Endodermal cell (in vitro differentiated cells): ENCODE measurements around the gene MYLK3. TPM values are rescaled to one million over a fixed set of nuclear protein-coding genes. Genes with fewer than 3 reads are reported as not detected.

Source experiments
- DNase-seq: peaks from one replicate; pipeline ENCODE4 v3.0.0-alpha.2; 2017
- H3K27ac ChIP-seq: 2 replicates; pipeline ENCODE4 v1.5.1; 2013; ENCODE audit warnings: mild to moderate bottlenecking, low read depth, low read length, moderate library complexity
- H3K27me3 ChIP-seq: 2 replicates; pipeline ENCODE4 v1.6.1; 2013; ENCODE audit warnings: mild to moderate bottlenecking, low read length, moderate library complexity; ENCODE audit not compliant: insufficient read depth, control insufficient read depth, poor library complexity, severe bottlenecking
- H3K36me3 ChIP-seq: 2 replicates; pipeline ENCODE4 v1.7.0; 2013; ENCODE audit warnings: mild to moderate bottlenecking, low read length, moderate library complexity; ENCODE audit not compliant: control insufficient read depth, insufficient read depth
- H3K4me1 ChIP-seq: one replicate; pipeline ENCODE4 v1.7.0; 2013; ENCODE audit warnings: low read length; ENCODE audit not compliant: control insufficient read depth, insufficient read depth
- H3K4me3 ChIP-seq: 2 replicates; pipeline ENCODE4 v1.5.1; 2013; ENCODE audit warnings: mild to moderate bottlenecking, low read length, moderate library complexity
- H3K9ac ChIP-seq: 2 replicates; pipeline ENCODE4 v1.6.1; 2013; ENCODE audit warnings: mild to moderate bottlenecking, low read length, moderate library complexity; ENCODE audit not compliant: poor library complexity, severe bottlenecking; ENCODE audit errors: extremely low read depth
- H3K9me3 ChIP-seq: 2 replicates; pipeline ENCODE4 v1.6.1; 2013; ENCODE audit warnings: mild to moderate bottlenecking, low read length, moderate library complexity; ENCODE audit not compliant: control insufficient read depth
- H3K27ac Mint-ChIP-seq: 2 replicates; pipeline ENCODE4 v1.8.0; 2020; ENCODE audit warnings: mixed read lengths
- H3K27me3 Mint-ChIP-seq: 2 replicates; pipeline ENCODE4 v1.8.0; 2021; ENCODE audit warnings: mild to moderate bottlenecking, mixed read lengths; ENCODE audit not compliant: insufficient read depth
- H3K36me3 Mint-ChIP-seq: 2 replicates; pipeline ENCODE4 v1.8.0; 2020; ENCODE audit warnings: low read depth, mixed read lengths
- H3K4me1 Mint-ChIP-seq: 2 replicates; pipeline ENCODE4 v1.8.0; 2020; ENCODE audit warnings: mixed read lengths
- H3K4me3 Mint-ChIP-seq: 2 replicates; pipeline ENCODE4 v1.8.0; 2020; ENCODE audit warnings: mild to moderate bottlenecking, moderate library complexity, mixed read lengths
- H3K9me3 Mint-ChIP-seq: 2 replicates; pipeline ENCODE4 v1.8.0; 2020; ENCODE audit warnings: mild to moderate bottlenecking, mixed read lengths
- CTCF ChIP-seq: fragments of 200-600 bp; sonication (generic); conservative IDR thresholded peaks from 2 replicates; pipeline ENCODE4 v1.5.0; 2021; ENCODE audit warnings: antibody characterized with exemption, mild to moderate bottlenecking
- WGBS, 2 experiments: methylation state at CpG; one replicate each; pipeline versions ENCODE4 v1.1.5 to v1.1.7; 2013; ENCODE audit warnings: missing lambda C conversion rate in 2 of 2, mixed read lengths in 1 of 2; ENCODE audit not compliant: insufficient coverage in 1 of 2, insufficient read length in 1 of 2; 5-methylcytosine and 5-hydroxymethylcytosine counted together
- total RNA-seq, 2 donors: library from RNA; stranded (reverse); fragmentation: NEBNext Ultra II Directional in 1 of 2; extraction: Animal tissue kit (Norgen Biotek cat#: 25700) in 1 of 2; gene quantifications; 2 replicates in 1 of 2; 3 replicates in 1 of 2; pipeline ENCODE4 v1.2.1, GENCODE V29; 2021

The MYLK3 gene
- total RNA-seq, 2 donors from 2014 or later: 2.3 to 4.0 TPM

GRCh38 chr16:46693598-46693997 lies 54.5 kb downstream of the MYLK3 start:
- Histone ChIP-seq H3K9me3 (no peaks in the 10 kb centered on the region), H3K4me3 (no peak overlapping the region), H3K27me3 (no peaks in the 10 kb centered on the region), H3K4me1 (peaks cover 10% of the 10 kb centered on the region), H3K9ac (no peak overlapping the region), H3K27ac (no peak overlapping the region), H3K36me3 (peaks cover 67% of the 10 kb centered on the region)
- Mint-ChIP-seq H3K4me1 (peaks cover 8% of the 10 kb centered on the region), H3K27ac (peak overlapping the region; percentile 14), H3K36me3 (peaks cover 63% of the 10 kb centered on the region), H3K27me3 (no peaks in the 10 kb centered on the region), H3K4me3 (no peak overlapping the region), H3K9me3 (no peaks in the 10 kb centered on the region)
- no peak for DNase-seq
- 100% methylated on average over 1 of the region's 2 CpGs; no CpG with 5 or more reads in 1 of the 2 experiments for WGBS, 2 experiments
- TF ChIP-seq CTCF: no peak

GRCh38 chr16:46691726-46692125 lies 56.4 kb downstream of the MYLK3 start:
- peaks cover 48% of the 10 kb centered on the region for H3K36me3 ChIP-seq
- peaks cover 49% of the 10 kb centered on the region for H3K36me3 Mint-ChIP-seq
- 76 to 87% methylated on average over 1 of the region's 4 CpGs for WGBS, 2 experiments

GRCh38 chr16:46690281-46691178 lies 57.6 kb downstream of the MYLK3 start:
- H3K4me3 Mint-ChIP-seq: no peak overlapping the region
- Histone ChIP-seq H3K27me3 (no peaks in the 10 kb centered on the region), H3K9ac (peak overlapping the region; percentile 89), H3K9me3 (no peaks in the 10 kb centered on the region), H3K36me3 (peaks cover 36% of the 10 kb centered on the region), H3K4me1 (peaks cover 10% of the 10 kb centered on the region), H3K27ac (peak overlapping the region; percentile 96), H3K4me3 (peak overlapping the region; percentile 99)
- peaks cover 39% of the 10 kb centered on the region for H3K36me3 Mint-ChIP-seq
- H3K9me3 Mint-ChIP-seq: no peaks in the 10 kb centered on the region
- no peak for TF ChIP-seq CTCF
- no peaks in the 10 kb centered on the region for H3K27me3 Mint-ChIP-seq
- WGBS, 2 experiments: 21 to 23% methylated on average over 19 to 21 of the region's 21 CpGs
- DNase-seq: peak; percentile 52
- peaks cover 24% of the 10 kb centered on the region for H3K4me1 Mint-ChIP-seq
- H3K27ac Mint-ChIP-seq: no peak overlapping the region

More at GRCh38 chr16:46691726-46692125, 56.4 kb downstream of the MYLK3 start:
- H3K9me3 Mint-ChIP-seq: no peaks in the 10 kb centered on the region
- peaks cover 21% of the 10 kb centered on the region for H3K4me1 Mint-ChIP-seq
- no peak overlapping the region for H3K27ac ChIP-seq
- no peak overlapping the region for H3K4me3 Mint-ChIP-seq
- no peaks in the 10 kb centered on the region for H3K27me3 Mint-ChIP-seq
- H3K4me3 ChIP-seq: peak overlapping the region; percentile 99
- H3K9ac ChIP-seq: peak overlapping the region; percentile 89
- H3K27ac Mint-ChIP-seq: no peak overlapping the region
- H3K4me1 ChIP-seq: peaks cover 10% of the 10 kb centered on the region
- no peak for DNase-seq
- H3K9me3 ChIP-seq: no peaks in the 10 kb centered on the region
- H3K27me3 ChIP-seq: no peaks in the 10 kb centered on the region
- TF ChIP-seq CTCF: no peak
